Lower leg skin (tissue), 4 donors: ENCODE measurements around the gene SLC12A2. TPM values are rescaled to one million over a fixed set of nuclear protein-coding genes. Genes with fewer than 3 reads are reported as not detected.

Experiments used
- DNase-seq, 2 donors: peaks; one replicate each; pipeline ENCODE4 v3.0.0-alpha.2; 2019; ENCODE audit warnings: low spot score in 2 of 2
- H3K4me3 ChIP-seq: fragments of 200-600 bp; sonication (generic); 2 replicates; pipeline ENCODE4 v1.5.1; 2017; ENCODE audit warnings: mild to moderate bottlenecking, low read depth; ENCODE audit not compliant: poor library complexity, severe bottlenecking
- POLR2A ChIP-seq, 2 donors: fragments of 450-650 bp; IDR thresholded peaks; one replicate each; pipeline ENCODE4 v1.6.1; 2016 to 2017; ENCODE audit warnings: antibody characterized with exemption in 2 of 2, mild to moderate bottlenecking in 1 of 2, moderate library complexity in 1 of 2
- WGBS, 2 donors: methylation state at CpG; one replicate each; pipeline ENCODE4 v1.1.5; 2018; 5-methylcytosine and 5-hydroxymethylcytosine counted together
- intact Hi-C: fragments of 100-400 bp; cut with DNase I; formaldehyde crosslinking; loops from one replicate; pipeline ENCODE4 v1.15.0; 2023; ENCODE audit warnings: low total_unique reads
- total RNA-seq, 4 donors: library from RNA; depleted of rRNA; stranded (reverse); fragments of >200 nt; gene quantifications; one replicate each; pipeline ENCODE4 v1.1.0, GENCODE V29; 2016
- TF ChIP-seq, protein P1 (sequence below), 3 donors: fragments of 450-650 bp; IDR thresholded peaks; one replicate each; pipeline ENCODE4 v1.5.1; 2016; ENCODE audit warnings: antibody characterized with exemption in 3 of 3, mild to moderate bottlenecking in 3 of 3, moderate library complexity in 2 of 3

Gene SLC12A2
- total RNA-seq, 4 donors from 2014 or later = 61.2 to 267 (median 172) TPM

DNA sequence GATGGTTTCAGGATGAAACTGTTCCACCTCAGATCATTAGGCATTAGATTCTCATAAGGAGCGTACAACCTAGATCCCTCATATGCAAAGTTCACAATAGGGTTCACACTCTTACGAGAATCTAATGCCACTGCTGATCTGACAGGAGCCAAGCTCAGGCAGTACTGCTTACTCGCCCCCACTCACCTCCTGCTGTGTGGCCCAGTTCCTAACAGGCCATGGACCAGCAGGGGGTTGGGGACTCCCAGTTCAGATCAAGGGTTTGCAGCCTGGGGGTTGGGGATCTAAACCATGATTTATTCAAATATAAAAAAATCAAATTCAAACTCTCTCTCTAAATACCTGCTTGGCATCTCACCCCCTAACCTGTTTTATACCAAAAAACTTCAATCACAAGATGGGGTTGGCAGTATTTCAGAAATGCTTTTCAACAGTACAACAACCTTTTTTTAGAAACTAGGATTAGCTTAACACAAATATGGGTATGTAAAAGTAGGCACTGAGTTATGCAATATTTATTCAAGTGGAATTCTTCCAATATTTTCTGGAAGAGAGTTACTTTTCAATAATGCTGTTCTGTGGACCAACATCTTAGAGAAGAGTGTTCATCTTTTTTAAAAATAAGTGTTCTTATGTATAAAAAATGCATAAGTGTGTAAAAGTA lies 30.1 kb upstream of the SLC12A2 start:
- H3K4me3 ChIP-seq = no peak overlapping the region
- intact Hi-C loops = no loop called here
- DNase-seq = no peak

DNA sequence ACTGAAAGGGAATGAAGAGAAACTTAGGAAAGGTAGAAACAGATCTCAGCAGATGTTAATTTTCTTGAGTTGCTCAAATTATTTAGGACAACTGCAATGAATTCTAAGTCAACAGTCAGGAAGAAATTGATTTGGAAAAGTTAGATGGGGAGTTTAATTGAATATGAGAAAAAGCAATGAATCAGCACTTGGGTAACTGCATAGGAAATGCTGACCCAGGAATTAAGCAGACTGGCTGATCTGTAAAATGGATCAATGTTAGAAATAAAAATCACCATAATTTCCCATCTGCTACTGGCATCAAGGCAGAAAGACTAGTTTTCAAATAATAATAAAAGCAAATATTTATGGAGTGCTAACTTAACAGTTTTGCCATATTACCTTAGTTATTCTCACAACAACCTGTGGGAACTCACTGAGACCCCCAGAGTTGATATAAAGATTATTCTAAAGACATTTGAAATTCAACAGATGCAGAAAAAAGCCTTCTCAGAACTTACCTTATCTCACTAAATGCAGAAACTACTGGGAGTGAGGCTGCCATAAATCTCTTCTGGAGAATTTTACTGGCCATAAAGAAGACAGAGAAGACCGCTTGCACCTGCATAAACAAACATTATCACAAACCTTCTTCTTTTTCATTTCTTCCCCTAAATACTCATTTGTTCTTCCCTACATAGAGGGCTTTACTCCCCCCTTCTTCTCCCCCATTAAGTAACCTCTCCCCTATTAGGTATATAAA lies 22.8 kb upstream of the SLC12A2 start:
- DNase-seq = no peak
- no peak overlapping the region for H3K4me3 ChIP-seq
- WGBS, 2 donors = 94% methylated on average over 1 of the region's 1 CpG
- TF ChIP-seq POLR2A (IDR thresholded peaks at IDR 0.05) = no peak
- TF ChIP-seq, protein P1, sequence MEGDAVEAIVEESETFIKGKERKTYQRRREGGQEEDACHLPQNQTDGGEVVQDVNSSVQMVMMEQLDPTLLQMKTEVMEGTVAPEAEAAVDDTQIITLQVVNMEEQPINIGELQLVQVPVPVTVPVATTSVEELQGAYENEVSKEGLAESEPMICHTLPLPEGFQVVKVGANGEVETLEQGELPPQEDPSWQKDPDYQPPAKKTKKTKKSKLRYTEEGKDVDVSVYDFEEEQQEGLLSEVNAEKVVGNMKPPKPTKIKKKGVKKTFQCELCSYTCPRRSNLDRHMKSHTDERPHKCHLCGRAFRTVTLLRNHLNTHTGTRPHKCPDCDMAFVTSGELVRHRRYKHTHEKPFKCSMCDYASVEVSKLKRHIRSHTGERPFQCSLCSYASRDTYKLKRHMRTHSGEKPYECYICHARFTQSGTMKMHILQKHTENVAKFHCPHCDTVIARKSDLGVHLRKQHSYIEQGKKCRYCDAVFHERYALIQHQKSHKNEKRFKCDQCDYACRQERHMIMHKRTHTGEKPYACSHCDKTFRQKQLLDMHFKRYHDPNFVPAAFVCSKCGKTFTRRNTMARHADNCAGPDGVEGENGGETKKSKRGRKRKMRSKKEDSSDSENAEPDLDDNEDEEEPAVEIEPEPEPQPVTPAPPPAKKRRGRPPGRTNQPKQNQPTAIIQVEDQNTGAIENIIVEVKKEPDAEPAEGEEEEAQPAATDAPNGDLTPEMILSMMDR (IDR thresholded peaks at IDR 0.05) = no peak
- intact Hi-C loops = no loop called here

More for the DNA sequence above, 30.1 kb upstream of the SLC12A2 start:
- TF ChIP-seq, protein P1 (IDR thresholded peaks at IDR 0.05) = no peak
- no peak for TF ChIP-seq POLR2A (IDR thresholded peaks at IDR 0.05)
- 85% methylated on average over 3 of the region's 3 CpGs for WGBS, 2 donors

- no peak overlapping the region for H3K4me3 ChIP-seq
- TF ChIP-seq, protein P1 (IDR thresholded peaks at IDR 0.05) = no peak
- no peak for TF ChIP-seq POLR2A (IDR thresholded peaks at IDR 0.05)
- WGBS, 2 donors = 61 to 62% methylated on average over 4 of the region's 4 CpGs
- intact Hi-C loops = no loop called here
- DNase-seq = no peak
Measured at GRCh38 chr5:128062172-128062746, 21.3 kb upstream of the SLC12A2 start.

GRCh38 chr5:128074171-128074570 lies 9.4 kb upstream of the SLC12A2 start:
- intact Hi-C loops = no loop called here
- no peak overlapping the region for H3K4me3 ChIP-seq
- no peak for DNase-seq
- TF ChIP-seq, protein P1 (IDR thresholded peaks at IDR 0.05) = no peak
- no peak for TF ChIP-seq POLR2A (IDR thresholded peaks at IDR 0.05)

DNA sequence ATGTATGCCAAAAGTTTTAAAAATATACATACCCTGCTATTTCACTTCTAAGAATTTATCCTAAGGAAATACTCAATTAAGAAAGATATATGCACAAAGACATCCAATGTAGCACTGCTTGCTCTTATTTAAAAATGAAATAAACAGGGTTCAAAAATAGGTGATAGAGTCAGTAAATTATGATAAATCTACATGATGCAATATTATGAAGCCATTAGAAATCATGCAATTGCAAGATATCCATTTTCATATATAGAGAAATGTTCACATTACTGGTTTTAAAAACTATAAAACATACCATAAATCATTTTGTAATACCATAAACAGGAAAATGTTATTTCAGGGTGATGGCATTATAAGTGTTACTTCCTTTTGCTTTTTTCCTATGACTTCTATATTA lies 8.6 kb upstream of the SLC12A2 start:
- H3K4me3 ChIP-seq = no peak overlapping the region
- TF ChIP-seq, protein P1 (IDR thresholded peaks at IDR 0.05) = no peak
- TF ChIP-seq POLR2A (IDR thresholded peaks at IDR 0.05) = no peak
- intact Hi-C loops = no loop called here
- DNase-seq = no peak
